Neural crest cell (in vitro differentiated cells): ENCODE data around the gene SNAI3. TPM values are rescaled to one million over a fixed set of nuclear protein-coding genes. Genes with fewer than 3 reads are reported as not detected.

ENCODE experiments used
- DNase-seq: peaks from one replicate; pipeline ENCODE4 v3.0.0; 2021; ENCODE audit warnings: low read depth, mixed read lengths, low spot score
- H3K27ac Mint-ChIP-seq: one replicate; pipeline ENCODE4 v1.8.0; 2021; ENCODE audit warnings: mild to moderate bottlenecking, mixed read lengths; ENCODE audit not compliant: unreplicated experiment
- H3K27me3 Mint-ChIP-seq: 2 replicates; pipeline ENCODE4 v1.8.0; 2021; ENCODE audit warnings: low read depth, mild to moderate bottlenecking, mixed read lengths
- H3K36me3 Mint-ChIP-seq: 2 replicates; pipeline ENCODE4 v1.8.0; 2021; ENCODE audit warnings: low read depth, mild to moderate bottlenecking, mixed read lengths
- H3K4me1 Mint-ChIP-seq: 2 replicates; pipeline ENCODE4 v1.8.0; 2021; ENCODE audit warnings: mixed read lengths
- H3K4me3 Mint-ChIP-seq: one replicate; pipeline ENCODE4 v1.8.0; 2021; ENCODE audit warnings: mild to moderate bottlenecking, mixed read lengths
- H3K9me3 Mint-ChIP-seq: 2 replicates; pipeline ENCODE4 v1.8.0; 2021; ENCODE audit warnings: mixed read lengths
- total RNA-seq: library from RNA; stranded (reverse); gene quantifications from 2 replicates; pipeline ENCODE4 v1.2.1, GENCODE V29; 2021
- TF ChIP-seq, protein P1 (sequence below): fragments of 200-600 bp; sonication (generic); conservative IDR thresholded peaks from 2 replicates; pipeline ENCODE4 v1.5.0; 2021; ENCODE audit warnings: antibody characterized with exemption, mild to moderate bottlenecking

Gene SNAI3
- total RNA-seq, 1 donor from 2014 or later: not detected

DNA sequence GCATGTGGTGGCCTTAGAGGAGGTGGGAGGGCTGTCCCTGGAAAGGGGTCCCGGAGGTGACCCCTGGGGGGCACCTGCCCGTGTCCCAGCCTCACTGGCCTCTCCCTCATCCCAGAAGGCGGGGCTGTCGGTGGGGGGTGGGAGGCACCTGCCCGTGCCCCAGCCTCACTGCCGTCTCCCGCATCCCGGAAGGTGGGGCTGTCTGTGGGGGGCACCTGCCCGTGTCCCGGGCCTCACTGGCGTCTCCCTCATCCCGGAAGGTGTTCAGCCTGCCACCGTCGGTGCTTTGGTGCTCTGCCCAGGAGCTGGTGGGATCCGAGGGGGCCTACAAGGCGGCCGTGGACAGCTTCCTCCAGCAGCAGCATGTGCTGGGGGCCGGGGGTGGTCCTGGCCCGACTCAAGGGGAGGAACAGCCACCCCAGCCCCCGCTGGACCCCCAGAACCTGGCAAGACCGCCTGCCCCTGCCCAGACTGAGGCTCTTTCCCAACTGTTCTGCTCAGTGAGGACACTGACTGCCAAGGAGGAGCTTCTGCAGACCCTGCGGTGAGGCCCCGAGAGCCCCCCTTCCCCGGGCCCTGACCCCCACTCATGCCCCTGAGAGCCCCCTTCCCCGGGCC, 26.2 kb upstream of the SNAI3 start:
- no peaks in the 10 kb centered on the region for H3K27me3 Mint-ChIP-seq
- H3K9me3 Mint-ChIP-seq: no peaks in the 10 kb centered on the region
- H3K27ac Mint-ChIP-seq: no peak overlapping the region
- no peak overlapping the region for H3K4me3 Mint-ChIP-seq
- H3K4me1 Mint-ChIP-seq: peaks cover 1% of the 10 kb centered on the region
- peaks cover 2% of the 10 kb centered on the region for H3K36me3 Mint-ChIP-seq
- TF ChIP-seq, protein P1, sequence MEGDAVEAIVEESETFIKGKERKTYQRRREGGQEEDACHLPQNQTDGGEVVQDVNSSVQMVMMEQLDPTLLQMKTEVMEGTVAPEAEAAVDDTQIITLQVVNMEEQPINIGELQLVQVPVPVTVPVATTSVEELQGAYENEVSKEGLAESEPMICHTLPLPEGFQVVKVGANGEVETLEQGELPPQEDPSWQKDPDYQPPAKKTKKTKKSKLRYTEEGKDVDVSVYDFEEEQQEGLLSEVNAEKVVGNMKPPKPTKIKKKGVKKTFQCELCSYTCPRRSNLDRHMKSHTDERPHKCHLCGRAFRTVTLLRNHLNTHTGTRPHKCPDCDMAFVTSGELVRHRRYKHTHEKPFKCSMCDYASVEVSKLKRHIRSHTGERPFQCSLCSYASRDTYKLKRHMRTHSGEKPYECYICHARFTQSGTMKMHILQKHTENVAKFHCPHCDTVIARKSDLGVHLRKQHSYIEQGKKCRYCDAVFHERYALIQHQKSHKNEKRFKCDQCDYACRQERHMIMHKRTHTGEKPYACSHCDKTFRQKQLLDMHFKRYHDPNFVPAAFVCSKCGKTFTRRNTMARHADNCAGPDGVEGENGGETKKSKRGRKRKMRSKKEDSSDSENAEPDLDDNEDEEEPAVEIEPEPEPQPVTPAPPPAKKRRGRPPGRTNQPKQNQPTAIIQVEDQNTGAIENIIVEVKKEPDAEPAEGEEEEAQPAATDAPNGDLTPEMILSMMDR: no peak
- DNase-seq: no peak

DNA sequence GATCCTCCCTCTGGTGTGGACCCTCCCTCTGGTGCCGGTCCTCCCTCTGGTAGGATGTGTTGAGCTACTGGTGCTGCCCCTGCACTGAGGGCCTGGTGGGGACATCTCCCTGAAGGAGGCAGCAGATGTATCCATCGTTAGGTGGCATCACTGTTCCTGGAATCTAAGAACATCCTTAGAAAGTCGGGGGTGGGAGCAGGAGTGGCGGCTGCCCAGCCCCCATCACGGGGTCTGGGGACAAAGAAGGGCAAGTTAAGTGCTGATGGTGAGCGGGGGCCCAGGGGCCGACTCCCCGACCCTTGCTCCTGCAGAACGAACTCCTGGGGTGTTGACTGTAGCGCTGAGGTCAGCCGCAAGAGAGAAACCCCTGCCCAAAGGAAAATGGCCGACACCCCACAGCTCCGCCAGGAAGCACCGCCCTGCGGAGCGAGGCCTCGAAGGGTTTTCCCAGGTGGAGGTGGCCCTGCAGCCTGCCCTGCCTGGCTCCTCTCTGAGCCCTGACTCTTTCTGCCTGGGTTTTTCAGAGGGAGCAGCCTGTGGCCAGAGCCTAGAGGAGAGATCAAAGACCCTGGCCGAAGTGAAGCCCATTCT, 25.5 kb upstream of the SNAI3 start:
- Mint-ChIP-seq H3K9me3 (no peaks in the 10 kb centered on the region), H3K27me3 (no peaks in the 10 kb centered on the region), H3K27ac (no peak overlapping the region), H3K4me3 (no peak overlapping the region), H3K36me3 (no peaks in the 10 kb centered on the region), H3K4me1 (peaks cover 7% of the 10 kb centered on the region)
- TF ChIP-seq, protein P1: no peak
- no peak for DNase-seq

GRCh38 chr16:88710556-88710955, 24.2 kb upstream of the SNAI3 start:
- Mint-ChIP-seq H3K36me3 (no peaks in the 10 kb centered on the region), H3K27me3 (no peaks in the 10 kb centered on the region), H3K4me1 (peaks cover 7% of the 10 kb centered on the region), H3K4me3 (no peak overlapping the region), H3K27ac (peak overlapping the region; percentile 75), H3K9me3 (no peaks in the 10 kb centered on the region)
- no peak for DNase-seq
- TF ChIP-seq, protein P1: no peak

DNA sequence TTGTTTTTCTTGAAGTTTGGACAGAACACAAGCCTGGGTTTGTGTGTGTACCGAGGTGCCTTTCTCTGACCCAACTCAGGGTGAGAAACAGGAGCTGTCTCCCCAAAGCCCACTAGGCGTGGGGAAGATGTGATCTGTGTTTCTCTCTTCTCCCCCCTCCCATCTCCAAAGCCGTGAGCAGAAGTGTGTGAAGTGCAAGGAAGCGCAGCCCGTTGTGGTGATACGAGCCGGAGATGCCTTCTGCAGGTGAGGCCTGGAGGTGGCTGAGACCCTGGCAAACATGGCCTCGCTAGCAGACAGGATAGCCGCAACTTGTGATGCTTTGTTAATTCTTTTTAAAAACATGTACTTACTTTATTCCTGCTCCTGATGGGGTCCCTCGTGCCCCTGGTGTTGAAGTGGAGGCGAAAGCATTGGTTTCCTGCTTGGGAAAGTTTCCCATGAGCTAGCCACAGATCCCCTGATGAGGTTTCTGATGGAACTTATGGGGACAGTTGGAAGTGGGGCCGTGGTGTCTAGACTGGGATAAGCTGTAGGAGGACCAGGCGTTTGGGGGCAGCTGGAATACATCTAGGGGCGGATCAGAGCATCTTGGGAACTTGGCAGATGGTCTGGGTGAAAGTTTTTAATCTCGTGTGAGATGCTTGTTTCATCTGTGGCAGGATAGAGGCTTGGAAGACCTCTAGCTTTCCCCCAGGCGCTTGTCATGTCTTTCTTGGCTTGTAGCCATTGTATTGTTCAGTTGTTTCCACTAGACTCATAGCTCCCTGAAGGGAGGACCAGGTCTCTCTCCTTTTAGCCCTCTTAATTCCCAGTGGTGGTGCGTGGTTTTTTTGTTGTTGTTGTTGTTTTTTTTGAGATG, 20.9 kb upstream of the SNAI3 start:
- Mint-ChIP-seq H3K4me1 (peaks cover 18% of the 10 kb centered on the region), H3K27ac (peak overlapping the region; percentile 57), H3K4me3 (peak overlapping the region; percentile 86), H3K36me3 (no peaks in the 10 kb centered on the region), H3K9me3 (no peaks in the 10 kb centered on the region), H3K27me3 (no peaks in the 10 kb centered on the region)
- DNase-seq: no peak
- TF ChIP-seq, protein P1: no peak

DNA sequence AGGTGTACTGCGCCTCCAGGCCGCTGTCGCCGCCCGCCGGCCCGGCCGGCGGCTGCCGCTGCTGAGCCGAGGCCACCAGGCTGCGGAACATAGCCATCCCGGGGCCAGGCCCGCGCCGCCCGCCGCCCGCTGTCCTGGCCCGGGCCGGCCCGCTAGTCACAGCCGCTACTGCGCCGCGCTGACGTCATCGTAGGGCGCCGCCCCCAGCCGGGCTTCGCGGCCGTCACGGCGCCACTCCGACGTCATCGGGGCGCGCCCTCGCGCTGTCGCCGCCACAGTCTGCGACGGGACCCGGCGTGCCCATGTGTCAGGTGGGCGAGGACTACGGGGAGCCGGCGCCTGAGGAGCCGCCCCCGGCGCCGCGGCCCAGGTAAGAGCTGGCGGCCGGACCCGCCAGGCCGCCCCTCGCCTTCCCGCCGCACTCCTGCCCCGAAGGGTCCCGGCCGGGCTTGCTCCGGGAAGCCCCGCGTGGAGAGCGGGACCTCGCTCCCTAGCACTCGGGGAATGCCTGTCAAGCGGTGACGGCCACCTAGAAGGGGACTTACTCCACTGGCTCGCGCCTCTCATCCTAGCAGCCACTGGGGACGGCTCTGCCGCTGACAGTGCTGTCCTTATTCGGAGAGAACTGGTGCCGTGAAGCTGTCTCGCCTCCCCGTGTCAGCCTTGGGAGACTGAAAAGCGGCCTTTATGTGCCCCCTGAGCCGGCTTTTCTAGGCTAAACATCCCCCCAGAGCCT, 20.1 kb upstream of the SNAI3 start, which contains the start of the genes CTU2 and RNF166:
TSS of gene CTU2 (plus strand) at position 275 of the 736 bp plus-strand sequence. CDS start at position 303, 28 bp downstream.
TSS of gene RNF166 (minus strand) at position 180 of the 736 bp plus-strand sequence. CDS start at position 97, 83 bp downstream.
- Mint-ChIP-seq H3K9me3 (no peaks in the 10 kb centered on the region), H3K36me3 (no peaks in the 10 kb centered on the region)
- DNase-seq: peak; percentile 82

More for the DNA sequence above, 20.1 kb upstream of the SNAI3 start, which contains the start of the genes CTU2 and RNF166:
- Mint-ChIP-seq H3K4me3 (peak within 1 kb of the TSS; percentile 92), H3K27ac (peak within 1 kb of the TSS; percentile 57), H3K27me3 (no peaks in the 10 kb centered on the region), H3K4me1 (peaks cover 18% of the 10 kb centered on the region)
- TF ChIP-seq, protein P1: no peak
